ENCODE results near the gene KCNK1.

GRCh38 chr1:233586301-233586700 is 27.6 kb upstream of the KCNK1 start:
- TF ChIP-seq CTCF (IDR thresholded peaks at IDR 0.05): no peak
- no peak for TF ChIP-seq POLR2AphosphoS5 (IDR thresholded peaks at IDR 0.05)
